ENCODE data around the gene QSER1.

GRCh38 chr11:32920570-32920969 lies 28.0 kb downstream of the QSER1 start:
- TF ChIP-seq CTCF (IDR thresholded peaks at IDR 0.05 in 2 of 3, conservative IDR thresholded peaks at IDR 0.05 in 1 of 3; ENCODE audit: insufficient read depth in 2 of 3, low read depth in 1 of 3, low read length in 3 of 3) (no peak), RAD21 (CRISPR knock-in tag; conservative IDR thresholded peaks at IDR 0.05 in 1 of 2, IDR thresholded peaks at IDR 0.05 in 1 of 2) (no peak), BCOR (IDR thresholded peaks at IDR 0.05) (no peak), USF1 (CRISPR knock-in tag; IDR thresholded peaks at IDR 0.05) (no peak), ZNF318 (IDR thresholded peaks at IDR 0.05; ENCODE audit: borderline replicate concordance in 1 of 2, low read depth in 1 of 2) (no peak), ZNF175 (CRISPR knock-in tag; IDR thresholded peaks at IDR 0.05; ENCODE audit: low read depth) (no peak), SIRT6 (IDR thresholded peaks at IDR 0.05; ENCODE audit: low read depth, low read length) (no peak), MXI1 (IDR thresholded peaks at IDR 0.05; ENCODE audit: low read depth, low read length) (no peak), EZH2 (IDR thresholded peaks at IDR 0.05; ENCODE audit: borderline replicate concordance, low read depth, low read length) (no peak)
